ENCODE results near the gene KCNK13.

The KCNK13 gene

DNA sequence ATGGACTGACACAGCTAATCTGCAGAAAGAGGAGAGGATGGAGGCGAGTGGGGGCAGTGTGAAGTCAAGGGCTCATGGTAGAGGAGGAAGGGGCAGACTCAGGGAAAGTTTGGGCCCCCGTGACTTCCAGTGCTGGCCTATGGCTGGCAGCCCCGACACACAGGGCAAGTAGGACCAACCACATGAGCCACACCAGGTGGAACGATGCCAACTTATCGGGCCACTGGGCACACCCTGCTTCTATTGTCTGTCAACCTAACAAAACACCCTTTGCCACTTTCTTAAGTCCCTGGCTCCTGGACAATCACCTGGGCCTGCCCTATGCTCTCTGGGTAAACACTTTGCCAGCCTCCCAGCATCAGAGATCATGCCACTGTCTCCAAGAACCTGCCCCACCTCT, 129.4 kb downstream of the KCNK13 start:
- TF ChIP-seq MAX (IDR thresholded peaks at IDR 0.05) (no peak), ZBTB7A (IDR thresholded peaks at IDR 0.05; ENCODE audit: low read depth) (no peak), USF1 (IDR thresholded peaks at IDR 0.05) (no peak), EP300 (IDR thresholded peaks at IDR 0.05; ENCODE audit: borderline replicate concordance) (no peak), EGR1 (IDR thresholded peaks at IDR 0.05) (no peak), TCF12 (IDR thresholded peaks at IDR 0.05; ENCODE audit: low read depth) (no peak), YY1 (IDR thresholded peaks at IDR 0.05; ENCODE audit: low read depth) (no peak), CEBPB (IDR thresholded peaks at IDR 0.05) (no peak), FOXM1 (IDR thresholded peaks at IDR 0.05; ENCODE audit: borderline replicate concordance, low read depth) (no peak), CREB1 (IDR thresholded peaks at IDR 0.05; ENCODE audit: low read depth) (no peak), RAD21 (IDR thresholded peaks at IDR 0.05; ENCODE audit: low read depth) (no peak), REST (IDR thresholded peaks at IDR 0.05; ENCODE audit: low read depth) (no peak), TAF1 (IDR thresholded peaks at IDR 0.05; ENCODE audit: low read depth) (no peak)

DNA sequence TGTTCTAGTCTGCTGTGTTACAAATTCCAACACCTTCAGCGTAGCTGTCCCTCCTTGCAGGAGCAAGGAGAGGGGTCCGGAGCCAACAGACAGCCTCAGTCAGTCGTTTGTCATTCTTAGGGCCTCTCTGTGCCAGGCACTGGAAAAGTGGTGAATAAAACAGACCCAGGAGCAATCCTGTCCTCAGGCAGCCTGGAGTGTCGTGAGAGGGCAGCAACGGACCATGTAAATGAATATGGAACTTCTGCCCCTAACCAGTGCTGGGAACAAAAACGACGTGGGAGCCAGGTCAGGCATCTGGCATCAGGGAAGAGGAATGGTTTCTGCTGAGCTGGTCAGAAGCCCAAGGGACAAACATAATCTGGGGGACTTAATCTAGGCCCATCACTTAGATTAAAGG, 129.8 kb downstream of the KCNK13 start:
- TF ChIP-seq REST (IDR thresholded peaks at IDR 0.05; ENCODE audit: low read depth) (no peak), TEAD4 (IDR thresholded peaks at IDR 0.05) (no peak), USF1 (IDR thresholded peaks at IDR 0.05) (no peak), MAX (IDR thresholded peaks at IDR 0.05) (no peak), RAD21 (IDR thresholded peaks at IDR 0.05; ENCODE audit: low read depth) (no peak), EP300 (IDR thresholded peaks at IDR 0.05; ENCODE audit: borderline replicate concordance) (no peak), CEBPB (IDR thresholded peaks at IDR 0.05) (no peak), TCF12 (IDR thresholded peaks at IDR 0.05; ENCODE audit: low read depth) (no peak), ZBTB7A (IDR thresholded peaks at IDR 0.05; ENCODE audit: low read depth) (no peak), YY1 (IDR thresholded peaks at IDR 0.05; ENCODE audit: low read depth) (no peak), NFIC (IDR thresholded peaks at IDR 0.05) (no peak), EGR1 (IDR thresholded peaks at IDR 0.05) (no peak), CREB1 (IDR thresholded peaks at IDR 0.05; ENCODE audit: low read depth) (no peak), FOXM1 (IDR thresholded peaks at IDR 0.05; ENCODE audit: borderline replicate concordance, low read depth) (no peak)

GRCh38 chr14:90193925-90194324, 132.1 kb downstream of the KCNK13 start:
- peak; percentile 20; the same call in 1 of the 2 replicates for TF ChIP-seq RAD21 (IDR thresholded peaks at IDR 0.05; ENCODE audit: low read depth)
- TF ChIP-seq CREB1 (IDR thresholded peaks at IDR 0.05; ENCODE audit: low read depth), result no peak
- no peak for TF ChIP-seq TAF1 (IDR thresholded peaks at IDR 0.05; ENCODE audit: low read depth)

GRCh38 chr14:90194706-90195105, 132.9 kb downstream of the KCNK13 start:
- TF ChIP-seq CREB1 (IDR thresholded peaks at IDR 0.05; ENCODE audit: low read depth) (no peak), ZBTB7A (IDR thresholded peaks at IDR 0.05; ENCODE audit: low read depth) (no peak), CEBPB (IDR thresholded peaks at IDR 0.05) (no peak), TCF12 (IDR thresholded peaks at IDR 0.05; ENCODE audit: low read depth) (no peak), RAD21 (IDR thresholded peaks at IDR 0.05; ENCODE audit: low read depth) (no peak)

DNA sequence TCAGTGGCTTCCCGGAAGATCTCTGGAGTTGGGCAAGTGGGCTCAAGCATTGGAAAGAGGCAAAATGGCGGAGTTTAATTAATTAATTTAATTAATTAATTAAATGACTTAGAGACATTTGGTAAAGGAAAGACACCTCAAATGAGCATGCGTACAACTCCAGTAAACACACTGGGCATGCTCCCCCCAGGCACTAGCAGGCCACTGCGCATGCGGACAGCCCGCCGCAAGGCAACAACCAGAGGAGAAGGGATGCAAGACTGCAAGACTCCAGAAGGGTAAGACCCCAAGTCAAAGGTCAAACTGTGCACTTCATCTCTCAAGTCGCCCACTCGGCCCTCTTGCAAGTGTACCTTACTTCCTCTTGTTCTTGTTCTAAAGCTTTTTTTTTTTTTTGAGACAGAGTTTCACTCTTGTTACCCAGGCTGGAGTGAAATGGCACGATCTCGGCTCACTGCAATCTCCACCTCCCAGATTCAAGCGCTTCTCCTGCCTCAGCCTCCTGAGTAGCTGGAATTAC, 136.8 kb downstream of the KCNK13 start:
- no peak for TF ChIP-seq REST (IDR thresholded peaks at IDR 0.05; ENCODE audit: low read depth)
- no peak for TF ChIP-seq MAX (IDR thresholded peaks at IDR 0.05)
- TF ChIP-seq EP300 (IDR thresholded peaks at IDR 0.05; ENCODE audit: borderline replicate concordance), result no peak
- no peak for TF ChIP-seq USF1 (IDR thresholded peaks at IDR 0.05)
- no peak for TF ChIP-seq ZBTB7A (IDR thresholded peaks at IDR 0.05; ENCODE audit: low read depth)
- no peak for TF ChIP-seq CREB1 (IDR thresholded peaks at IDR 0.05; ENCODE audit: low read depth)
- no peak for TF ChIP-seq RAD21 (IDR thresholded peaks at IDR 0.05; ENCODE audit: low read depth)
- no peak for TF ChIP-seq TAF1 (IDR thresholded peaks at IDR 0.05; ENCODE audit: low read depth)
- no peak for TF ChIP-seq TCF12 (IDR thresholded peaks at IDR 0.05; ENCODE audit: low read depth)
- TF ChIP-seq TEAD4 (IDR thresholded peaks at IDR 0.05), result no peak
- TF ChIP-seq YY1 (IDR thresholded peaks at IDR 0.05; ENCODE audit: low read depth), result no peak
- TF ChIP-seq NFIC (IDR thresholded peaks at IDR 0.05), result no peak
- TF ChIP-seq CEBPB (IDR thresholded peaks at IDR 0.05), result no peak
- TF ChIP-seq EGR1 (IDR thresholded peaks at IDR 0.05), result no peak
- no peak for TF ChIP-seq FOXM1 (IDR thresholded peaks at IDR 0.05; ENCODE audit: borderline replicate concordance, low read depth)
